ENCODE results near the gene IFNL4.

DNA sequence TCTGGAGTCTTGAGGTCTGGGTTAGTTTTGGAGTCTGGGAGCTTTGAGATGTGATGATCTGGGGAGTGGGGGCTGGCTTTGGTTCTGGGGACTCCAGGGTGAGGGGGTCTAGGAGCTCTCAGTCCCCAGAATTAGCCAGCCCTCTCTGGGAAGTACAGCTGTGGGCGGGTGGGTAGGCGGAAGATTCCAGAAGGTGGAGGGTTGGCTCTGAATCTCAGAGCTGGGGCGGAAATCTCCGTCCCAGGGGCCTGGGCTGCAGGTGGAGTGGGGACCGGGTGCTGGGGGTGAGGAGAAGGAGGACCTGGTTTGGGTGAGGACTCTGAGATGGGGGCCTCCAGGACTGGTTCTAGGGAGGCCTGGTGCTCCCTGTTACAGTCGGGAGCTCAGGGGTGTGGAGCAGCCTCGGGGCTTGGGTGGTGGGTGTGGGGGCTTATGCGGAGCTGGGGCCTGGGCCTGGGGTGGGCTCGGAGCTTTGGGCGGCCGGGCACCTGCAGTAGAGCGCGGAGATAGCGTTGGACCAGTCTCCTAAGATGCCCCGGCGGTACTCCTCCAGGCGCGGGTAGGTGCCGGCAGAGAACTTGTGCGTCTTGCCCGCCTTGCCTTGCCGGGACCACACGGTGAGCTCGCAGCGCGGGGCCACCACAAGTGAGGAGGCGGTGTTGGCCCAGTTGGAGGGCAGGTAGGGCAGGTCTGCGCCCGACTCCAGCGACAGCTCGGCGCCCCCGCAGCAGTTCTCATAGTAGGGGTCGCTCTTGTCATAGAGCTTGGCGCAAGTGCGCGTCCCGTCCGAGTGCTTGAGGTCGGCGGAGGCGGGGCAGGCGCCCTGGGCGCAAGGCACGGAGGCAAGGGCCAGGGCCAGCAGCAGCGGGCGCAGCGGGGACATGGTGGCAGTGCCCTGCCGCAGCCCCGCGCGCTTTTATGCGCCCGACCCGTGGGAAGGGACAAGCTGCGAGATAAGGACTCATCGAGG, 45.0 kb downstream of the IFNL4 start, which contains the start of gene SYCN:
- TF ChIP-seq, protein P1, sequence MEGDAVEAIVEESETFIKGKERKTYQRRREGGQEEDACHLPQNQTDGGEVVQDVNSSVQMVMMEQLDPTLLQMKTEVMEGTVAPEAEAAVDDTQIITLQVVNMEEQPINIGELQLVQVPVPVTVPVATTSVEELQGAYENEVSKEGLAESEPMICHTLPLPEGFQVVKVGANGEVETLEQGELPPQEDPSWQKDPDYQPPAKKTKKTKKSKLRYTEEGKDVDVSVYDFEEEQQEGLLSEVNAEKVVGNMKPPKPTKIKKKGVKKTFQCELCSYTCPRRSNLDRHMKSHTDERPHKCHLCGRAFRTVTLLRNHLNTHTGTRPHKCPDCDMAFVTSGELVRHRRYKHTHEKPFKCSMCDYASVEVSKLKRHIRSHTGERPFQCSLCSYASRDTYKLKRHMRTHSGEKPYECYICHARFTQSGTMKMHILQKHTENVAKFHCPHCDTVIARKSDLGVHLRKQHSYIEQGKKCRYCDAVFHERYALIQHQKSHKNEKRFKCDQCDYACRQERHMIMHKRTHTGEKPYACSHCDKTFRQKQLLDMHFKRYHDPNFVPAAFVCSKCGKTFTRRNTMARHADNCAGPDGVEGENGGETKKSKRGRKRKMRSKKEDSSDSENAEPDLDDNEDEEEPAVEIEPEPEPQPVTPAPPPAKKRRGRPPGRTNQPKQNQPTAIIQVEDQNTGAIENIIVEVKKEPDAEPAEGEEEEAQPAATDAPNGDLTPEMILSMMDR (IDR thresholded peaks at IDR 0.05; ENCODE audit: low read depth, low read length, missing input control), result no peak
- TF ChIP-seq, protein P2, sequence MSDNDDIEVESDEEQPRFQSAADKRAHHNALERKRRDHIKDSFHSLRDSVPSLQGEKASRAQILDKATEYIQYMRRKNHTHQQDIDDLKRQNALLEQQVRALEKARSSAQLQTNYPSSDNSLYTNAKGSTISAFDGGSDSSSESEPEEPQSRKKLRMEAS (IDR thresholded peaks at IDR 0.05), result no peak
- TF ChIP-seq RAD21 (IDR thresholded peaks at IDR 0.05), result no peak
- no peak for TF ChIP-seq GABPA (IDR thresholded peaks at IDR 0.05 in 1 of 2, conservative IDR thresholded peaks at IDR 0.05 in 1 of 2)
- TF ChIP-seq, protein P3, sequence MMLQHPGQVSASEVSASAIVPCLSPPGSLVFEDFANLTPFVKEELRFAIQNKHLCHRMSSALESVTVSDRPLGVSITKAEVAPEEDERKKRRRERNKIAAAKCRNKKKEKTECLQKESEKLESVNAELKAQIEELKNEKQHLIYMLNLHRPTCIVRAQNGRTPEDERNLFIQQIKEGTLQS (IDR thresholded peaks at IDR 0.05), result no peak
- TF ChIP-seq, protein P4, sequence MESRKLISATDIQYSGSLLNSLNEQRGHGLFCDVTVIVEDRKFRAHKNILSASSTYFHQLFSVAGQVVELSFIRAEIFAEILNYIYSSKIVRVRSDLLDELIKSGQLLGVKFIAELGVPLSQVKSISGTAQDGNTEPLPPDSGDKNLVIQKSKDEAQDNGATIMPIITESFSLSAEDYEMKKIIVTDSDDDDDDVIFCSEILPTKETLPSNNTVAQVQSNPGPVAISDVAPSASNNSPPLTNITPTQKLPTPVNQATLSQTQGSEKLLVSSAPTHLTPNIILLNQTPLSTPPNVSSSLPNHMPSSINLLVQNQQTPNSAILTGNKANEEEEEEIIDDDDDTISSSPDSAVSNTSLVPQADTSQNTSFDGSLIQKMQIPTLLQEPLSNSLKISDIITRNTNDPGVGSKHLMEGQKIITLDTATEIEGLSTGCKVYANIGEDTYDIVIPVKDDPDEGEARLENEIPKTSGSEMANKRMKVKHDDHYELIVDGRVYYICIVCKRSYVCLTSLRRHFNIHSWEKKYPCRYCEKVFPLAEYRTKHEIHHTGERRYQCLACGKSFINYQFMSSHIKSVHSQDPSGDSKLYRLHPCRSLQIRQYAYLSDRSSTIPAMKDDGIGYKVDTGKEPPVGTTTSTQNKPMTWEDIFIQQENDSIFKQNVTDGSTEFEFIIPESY (IDR thresholded peaks at IDR 0.05), result no peak
- no peak for TF ChIP-seq EGR1 (IDR thresholded peaks at IDR 0.05; ENCODE audit: low read depth in 2 of 2)
- no peak for TF ChIP-seq JUND (IDR thresholded peaks at IDR 0.05)
- TF ChIP-seq FOXA1 (IDR thresholded peaks at IDR 0.05), result no peak

Data from liver (tissue), 3 donors.